Activated naive CD8-positive, alpha-beta T cell treated with anti-CD3 and anti-CD28 coated beads, Interleukin-2, amount 50 U/mL, for 24 hours (primary cell): Measurements from ENCODE around the gene CBFA2T2.

ENCODE experiments used
- ATAC-seq: fragments of 150-1000 bp; cut with Tn5 transposase; one replicate; pipeline ENCODE4 v1.10.0; 2021
- DNase-seq: peaks from one replicate; pipeline ENCODE4 v3.0.0; 2021
- H3K27ac Mint-ChIP-seq: one replicate; pipeline ENCODE4 v1.8.0; 2021; ENCODE audit warnings: mild to moderate bottlenecking, mixed read lengths
- H3K27me3 Mint-ChIP-seq: one replicate; pipeline ENCODE4 v1.8.0; 2021; ENCODE audit warnings: mixed read lengths
- H3K36me3 Mint-ChIP-seq: one replicate; pipeline ENCODE4 v1.8.0; 2021; ENCODE audit warnings: low read depth, mixed read lengths
- H3K4me1 Mint-ChIP-seq: one replicate; pipeline ENCODE4 v1.8.0; 2021; ENCODE audit warnings: mixed read lengths
- H3K4me3 Mint-ChIP-seq: one replicate; pipeline ENCODE4 v1.8.0; 2021; ENCODE audit warnings: mild to moderate bottlenecking, moderate library complexity, mixed read lengths
- H3K9me3 Mint-ChIP-seq: one replicate; pipeline ENCODE4 v1.8.0; 2021; ENCODE audit warnings: mixed read lengths

The CBFA2T2 gene

GRCh38 chr20:33666293-33667244, 176.7 kb downstream of the CBFA2T2 start, which contains the start of gene ACTL10:
Gene ACTL10 (plus strand): TSS chr20:33666943. CDS start chr20:33667498, 555 bp downstream.
- Mint-ChIP-seq H3K27ac (peak within 1 kb of the TSS; percentile 89), H3K4me1 (peaks cover 29% of the 10 kb centered on the region), H3K36me3 (peaks cover 2% of the 10 kb centered on the region), H3K27me3 (no peaks in the 10 kb centered on the region), H3K9me3 (no peaks in the 10 kb centered on the region), H3K4me3 (peak within 1 kb of the TSS; percentile 90)
- DNase-seq (peak; percentile 91), ATAC-seq (peak; percentile 70)

- DNase-seq, result peak; percentile 61
- H3K4me3 Mint-ChIP-seq, result peak overlapping the region; percentile 78
- peaks cover 29% of the 10 kb centered on the region for H3K4me1 Mint-ChIP-seq
- ATAC-seq, result peak; percentile 26
- H3K9me3 Mint-ChIP-seq, result no peaks in the 10 kb centered on the region
- peaks cover 4% of the 10 kb centered on the region for H3K36me3 Mint-ChIP-seq
- H3K27ac Mint-ChIP-seq, result peak overlapping the region; percentile 69
- H3K27me3 Mint-ChIP-seq, result no peaks in the 10 kb centered on the region
Observed at GRCh38 chr20:33667245-33667675, 177.4 kb downstream of the CBFA2T2 start.

GRCh38 chr20:33667676-33668465, 178.0 kb downstream of the CBFA2T2 start:
- Mint-ChIP-seq H3K4me1 (peaks cover 25% of the 10 kb centered on the region), H3K4me3 (peak overlapping the region; percentile 78), H3K9me3 (no peaks in the 10 kb centered on the region), H3K27me3 (no peaks in the 10 kb centered on the region), H3K36me3 (peaks cover 4% of the 10 kb centered on the region), H3K27ac (peak overlapping the region; percentile 69)
- DNase-seq (peak; percentile 83), ATAC-seq (peak; percentile 51)

DNA sequence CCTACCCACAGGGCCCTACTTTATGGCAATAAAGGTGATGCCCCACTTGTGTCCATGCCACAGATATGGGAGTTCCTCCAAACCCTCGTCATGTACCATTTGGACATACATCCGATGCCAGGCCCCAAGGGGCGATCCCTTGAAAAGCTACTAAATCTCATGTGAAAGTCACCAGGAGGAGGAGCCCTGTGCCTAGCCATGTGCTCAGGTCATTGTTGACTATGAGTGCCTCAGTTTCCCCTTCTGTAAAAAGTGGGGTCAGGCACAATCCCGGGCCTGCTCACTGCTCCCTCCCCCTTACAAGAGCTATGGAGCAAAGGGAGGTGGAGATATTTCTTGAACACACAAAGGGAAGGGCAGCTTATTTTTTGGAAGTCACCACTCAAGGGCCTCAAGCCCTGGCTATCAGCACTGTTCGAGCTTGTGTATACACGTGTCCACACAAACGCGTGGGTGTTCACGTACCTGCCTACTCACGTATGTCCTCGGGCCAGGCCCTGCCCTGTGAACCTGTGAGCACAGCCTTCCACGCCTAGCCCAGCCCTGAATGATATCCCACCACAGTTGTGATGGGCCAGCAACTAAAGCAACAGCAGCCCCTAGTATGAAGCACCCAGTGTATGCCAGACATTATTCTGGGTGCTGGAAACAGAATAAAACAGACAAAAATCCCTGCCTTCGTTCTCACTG, 178.7 kb downstream of the CBFA2T2 start:
- no peak for DNase-seq
- ATAC-seq, result no peak
- peaks cover 4% of the 10 kb centered on the region for H3K36me3 Mint-ChIP-seq
- H3K27me3 Mint-ChIP-seq, result no peaks in the 10 kb centered on the region
- no peaks in the 10 kb centered on the region for H3K9me3 Mint-ChIP-seq
- H3K4me1 Mint-ChIP-seq, result peaks cover 30% of the 10 kb centered on the region
- no peak overlapping the region for H3K27ac Mint-ChIP-seq
- H3K4me3 Mint-ChIP-seq, result peak overlapping the region; percentile 78

- ATAC-seq, result no peak
- Mint-ChIP-seq H3K27me3 (no peaks in the 10 kb centered on the region), H3K4me1 (peaks cover 32% of the 10 kb centered on the region), H3K36me3 (peaks cover 4% of the 10 kb centered on the region), H3K4me3 (peak overlapping the region; percentile 40), H3K9me3 (no peaks in the 10 kb centered on the region), H3K27ac (no peak overlapping the region)
- DNase-seq, result no peak
Observed at GRCh38 chr20:33669224-33669623, 179.3 kb downstream of the CBFA2T2 start.

DNA sequence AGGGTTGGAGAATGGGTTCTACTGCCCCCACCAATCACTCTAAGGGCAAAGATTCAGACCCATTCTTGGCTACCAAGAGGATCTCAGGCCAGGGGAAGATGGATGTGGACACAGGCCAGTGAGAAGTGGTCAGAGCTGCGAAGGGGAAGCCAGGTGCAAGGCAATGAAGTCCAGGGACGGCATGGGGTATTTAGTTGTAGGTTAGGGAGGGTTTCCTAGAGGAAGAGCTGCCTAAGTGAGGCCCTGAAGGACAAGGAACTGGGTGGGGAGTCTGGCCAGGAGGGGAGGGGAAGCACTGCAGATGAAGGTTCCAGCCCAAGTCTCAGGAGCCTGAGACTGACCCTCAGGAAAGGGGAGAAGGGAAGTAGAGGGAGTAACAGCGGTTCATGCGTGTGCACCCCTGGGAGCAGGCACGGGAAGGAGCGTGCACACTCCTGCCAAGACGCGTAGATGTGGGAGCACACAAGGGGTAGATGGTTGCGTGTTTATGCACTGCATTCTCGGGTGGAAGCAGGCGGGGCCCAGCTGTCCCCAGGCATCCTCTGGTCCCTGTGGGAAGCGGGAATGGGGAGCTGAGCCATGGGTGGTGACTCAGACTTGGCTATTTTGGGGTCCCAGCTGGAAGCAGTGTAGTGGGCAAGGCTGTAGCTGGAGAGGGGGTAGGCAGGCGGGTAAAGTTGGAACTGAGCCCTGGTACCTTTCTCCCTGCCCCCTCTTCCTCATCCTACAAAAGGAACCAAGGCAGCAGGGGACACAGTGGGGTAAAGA, 180.2 kb downstream of the CBFA2T2 start:
- no peak for DNase-seq
- peaks cover 4% of the 10 kb centered on the region for H3K36me3 Mint-ChIP-seq
- H3K4me1 Mint-ChIP-seq, result peaks cover 28% of the 10 kb centered on the region
- no peak overlapping the region for H3K27ac Mint-ChIP-seq
- no peaks in the 10 kb centered on the region for H3K9me3 Mint-ChIP-seq
- H3K4me3 Mint-ChIP-seq, result no peak overlapping the region
- ATAC-seq, result no peak
- H3K27me3 Mint-ChIP-seq, result no peaks in the 10 kb centered on the region

GRCh38 chr20:33670715-33671499, 181.0 kb downstream of the CBFA2T2 start:
- Mint-ChIP-seq H3K9me3 (no peaks in the 10 kb centered on the region), H3K4me1 (peaks cover 27% of the 10 kb centered on the region), H3K27ac (no peak overlapping the region), H3K27me3 (no peaks in the 10 kb centered on the region), H3K36me3 (peaks cover 4% of the 10 kb centered on the region), H3K4me3 (no peak overlapping the region)
- no peak for ATAC-seq
- DNase-seq, result no peak

GRCh38 chr20:33671573-33672288, 181.8 kb downstream of the CBFA2T2 start:
- Mint-ChIP-seq H3K4me3 (no peak overlapping the region), H3K4me1 (peaks cover 19% of the 10 kb centered on the region), H3K36me3 (peaks cover 6% of the 10 kb centered on the region), H3K27ac (no peak overlapping the region), H3K27me3 (no peaks in the 10 kb centered on the region), H3K9me3 (no peaks in the 10 kb centered on the region)
- no peak for DNase-seq
- ATAC-seq, result no peak

DNA sequence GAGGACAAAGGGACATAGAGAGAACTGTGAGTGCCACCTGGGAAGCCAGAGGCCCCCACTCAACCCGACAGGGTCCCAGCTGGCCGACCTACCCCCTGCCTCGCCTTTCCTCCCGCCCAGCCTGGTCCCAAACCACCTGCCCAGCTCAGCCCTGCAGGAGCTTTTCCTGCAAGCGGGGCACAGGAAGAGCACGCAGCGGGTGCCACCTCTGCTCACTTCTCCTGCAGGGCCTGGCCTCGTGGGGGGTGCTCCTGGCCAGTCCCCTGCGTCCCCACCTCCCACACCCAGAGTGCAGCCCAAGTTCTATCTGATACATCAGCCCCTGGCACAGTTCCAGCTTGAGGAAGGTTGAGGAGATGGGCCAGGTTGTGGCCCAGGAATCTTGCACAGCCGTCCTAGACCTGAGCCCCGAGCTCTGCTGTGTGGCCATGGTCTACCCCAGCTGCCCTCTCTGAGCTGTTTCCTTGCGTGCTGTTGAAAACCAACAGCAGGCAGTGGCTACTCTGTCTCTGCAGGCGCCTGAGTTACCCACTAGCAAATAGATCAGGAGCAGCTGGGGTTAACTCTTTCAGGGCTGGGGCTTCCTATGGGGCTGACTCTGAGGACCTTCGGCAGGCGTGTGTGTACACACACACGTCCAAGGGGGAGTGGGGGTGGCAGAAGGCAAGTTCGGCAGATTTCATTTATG, 182.7 kb downstream of the CBFA2T2 start:
- Mint-ChIP-seq H3K9me3 (no peaks in the 10 kb centered on the region), H3K27ac (no peak overlapping the region), H3K36me3 (peaks cover 9% of the 10 kb centered on the region)

GRCh38 chr20:33673114-33673409, 183.2 kb downstream of the CBFA2T2 start:
- Mint-ChIP-seq H3K27me3 (no peaks in the 10 kb centered on the region), H3K9me3 (no peaks in the 10 kb centered on the region), H3K4me1 (peaks cover 18% of the 10 kb centered on the region), H3K4me3 (peak overlapping the region; percentile 90), H3K36me3 (peaks cover 11% of the 10 kb centered on the region), H3K27ac (peak overlapping the region; percentile 22)
- DNase-seq (no peak), ATAC-seq (no peak)

More for the DNA sequence above, 182.7 kb downstream of the CBFA2T2 start:
- DNase-seq (no peak), ATAC-seq (no peak)
- Mint-ChIP-seq H3K4me3 (peak overlapping the region; percentile 90), H3K4me1 (peaks cover 18% of the 10 kb centered on the region), H3K27me3 (no peaks in the 10 kb centered on the region)

DNA sequence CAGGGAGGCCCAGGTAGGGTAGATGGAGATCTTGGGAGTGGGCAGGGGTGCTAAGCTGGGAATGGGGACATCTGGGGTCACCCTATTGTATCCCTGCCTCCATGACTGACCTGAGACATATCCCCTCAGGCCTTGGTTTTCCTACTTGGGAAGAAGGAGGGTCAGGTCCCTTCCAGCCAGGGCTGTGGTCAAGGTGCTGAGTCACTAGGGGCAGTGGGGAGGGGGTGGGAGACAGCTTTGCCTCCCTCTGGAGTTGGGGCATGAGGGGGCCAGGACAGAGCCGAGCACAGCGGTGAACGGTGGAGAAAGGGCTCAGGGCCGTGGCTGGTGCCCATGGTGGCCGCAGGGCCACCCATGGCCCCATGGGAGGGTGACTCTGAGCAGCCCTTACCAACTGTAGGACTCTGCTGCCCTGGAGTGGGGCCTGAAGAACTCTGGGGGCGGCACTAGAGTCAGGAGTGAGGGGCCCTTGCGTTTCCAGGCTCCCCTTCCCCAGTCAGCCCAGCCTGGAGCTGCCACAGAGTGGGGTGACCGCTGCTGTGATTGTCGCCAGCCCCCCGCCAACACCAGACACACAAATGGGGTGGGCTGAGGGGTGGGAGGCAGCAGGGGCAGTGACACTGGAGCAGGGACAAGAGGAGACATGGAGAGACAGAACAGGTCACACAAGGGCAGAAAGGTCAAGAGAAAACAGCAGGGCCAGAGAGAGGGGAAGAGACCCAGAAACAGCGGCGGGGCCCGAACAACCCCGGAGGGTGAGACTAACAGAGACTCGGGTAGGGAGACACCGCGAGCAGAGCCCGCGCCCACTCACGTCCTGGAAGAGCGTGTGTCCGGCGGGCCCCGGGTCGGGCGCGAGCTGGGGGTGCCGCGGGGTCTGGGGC, 183.8 kb downstream of the CBFA2T2 start:
- H3K9me3 Mint-ChIP-seq, result no peaks in the 10 kb centered on the region
- H3K4me1 Mint-ChIP-seq, result peaks cover 15% of the 10 kb centered on the region
- H3K36me3 Mint-ChIP-seq, result peaks cover 13% of the 10 kb centered on the region
- peak overlapping the region; percentile 70 for H3K27ac Mint-ChIP-seq
- peak overlapping the region; percentile 90 for H3K4me3 Mint-ChIP-seq
- ATAC-seq (peak; percentile 34), DNase-seq (peak; percentile 30)
- H3K27me3 Mint-ChIP-seq, result no peaks in the 10 kb centered on the region
